GM12872 (cell line): ENCODE results near the gene DONSON.

Source experiments
- CTCF ChIP-seq: IDR thresholded peaks from 3 replicates; pipeline ENCODE4 v1.5.1; 2011; ENCODE audit warnings: low read depth, mild to moderate bottlenecking, low read length, moderate library complexity; ENCODE audit not compliant: insufficient read depth

DONSON gene

GRCh38 chr21:33569991-33570390 lies 18.5 kb downstream of the DONSON start:
- TF ChIP-seq CTCF: no peak

- TF ChIP-seq CTCF: no peak
Observed at GRCh38 chr21:33568448-33568847, 20.0 kb downstream of the DONSON start.

- no peak for TF ChIP-seq CTCF
Observed at GRCh38 chr21:33567914-33568313, 20.6 kb downstream of the DONSON start.

DNA sequence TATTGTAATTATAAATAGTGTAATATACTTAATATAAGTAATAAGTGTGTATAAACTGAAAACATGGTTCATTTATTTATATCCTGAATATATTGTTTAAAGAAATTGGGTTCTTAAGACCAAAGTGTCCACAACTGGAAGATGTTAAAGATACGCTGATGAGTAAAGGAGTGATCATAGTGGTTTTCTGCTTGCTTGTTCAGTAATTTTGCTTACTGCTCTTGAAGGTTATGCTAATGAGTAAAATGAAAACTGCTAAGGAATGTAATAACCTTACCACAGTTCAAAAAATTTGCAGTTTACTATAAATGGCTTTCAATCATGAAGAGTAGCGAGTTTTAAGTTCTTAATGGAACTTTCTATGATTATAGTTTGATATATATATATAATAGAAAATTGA lies 22.0 kb downstream of the DONSON start:
- no peak for TF ChIP-seq CTCF

- no peak for TF ChIP-seq CTCF
Observed at GRCh38 chr21:33562389-33562788, 26.1 kb downstream of the DONSON start.

- TF ChIP-seq CTCF: no peak
Observed at GRCh38 chr21:33561373-33561772, 27.1 kb downstream of the DONSON start.

GRCh38 chr21:33560965-33561364 lies 27.5 kb downstream of the DONSON start:
- TF ChIP-seq CTCF: no peak

GRCh38 chr21:33559813-33560212 lies 28.7 kb downstream of the DONSON start:
- no peak for TF ChIP-seq CTCF
